ENCODE results near the gene OXA1L. TPM values are rescaled to one million over a fixed set of nuclear protein-coding genes. Genes with fewer than 3 reads are reported as not detected.

Gene OXA1L
- total RNA-seq, 1 donor from 2014 or later: 116 TPM

DNA sequence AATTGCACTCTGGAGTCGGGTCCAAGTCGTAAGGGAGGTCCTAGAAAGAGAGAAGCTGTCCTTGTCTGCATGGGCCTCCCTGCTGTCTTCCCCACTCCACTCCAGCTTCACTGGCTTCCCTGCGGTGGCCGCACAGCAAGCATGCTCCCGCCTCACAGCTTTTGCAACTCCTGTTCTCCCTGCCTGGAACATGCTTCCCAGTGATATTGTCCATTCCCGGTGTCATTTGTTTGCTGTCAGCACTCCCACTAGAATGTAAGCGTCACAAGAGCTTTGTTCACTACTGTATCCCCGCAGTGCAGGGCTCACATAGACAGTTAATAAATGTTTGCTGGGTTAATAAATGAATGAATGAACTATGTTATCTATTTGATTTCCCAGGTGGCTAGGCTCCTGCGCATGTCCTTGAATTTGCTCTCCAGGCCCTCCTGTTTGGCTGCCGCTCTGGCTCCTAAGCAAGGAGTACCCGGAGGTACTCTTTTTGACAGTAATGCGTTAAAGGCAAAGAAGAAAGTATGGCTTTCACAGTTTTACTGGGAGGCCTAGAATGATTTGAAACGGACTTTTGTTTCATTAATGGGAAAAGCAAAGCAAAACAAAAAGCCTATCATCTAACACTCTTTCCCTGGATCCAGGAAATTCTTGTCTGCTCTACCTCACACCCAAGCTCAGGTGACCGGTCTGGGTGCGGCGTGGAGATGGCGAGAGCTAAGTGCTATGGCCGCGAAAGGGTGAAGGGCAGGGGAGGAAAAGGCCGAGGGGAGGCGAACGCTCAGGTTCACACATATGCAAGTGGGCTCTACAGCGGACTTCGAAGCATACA, 54.9 kb downstream of the OXA1L start:
- H3K9ac ChIP-seq: no peak overlapping the region

DNA sequence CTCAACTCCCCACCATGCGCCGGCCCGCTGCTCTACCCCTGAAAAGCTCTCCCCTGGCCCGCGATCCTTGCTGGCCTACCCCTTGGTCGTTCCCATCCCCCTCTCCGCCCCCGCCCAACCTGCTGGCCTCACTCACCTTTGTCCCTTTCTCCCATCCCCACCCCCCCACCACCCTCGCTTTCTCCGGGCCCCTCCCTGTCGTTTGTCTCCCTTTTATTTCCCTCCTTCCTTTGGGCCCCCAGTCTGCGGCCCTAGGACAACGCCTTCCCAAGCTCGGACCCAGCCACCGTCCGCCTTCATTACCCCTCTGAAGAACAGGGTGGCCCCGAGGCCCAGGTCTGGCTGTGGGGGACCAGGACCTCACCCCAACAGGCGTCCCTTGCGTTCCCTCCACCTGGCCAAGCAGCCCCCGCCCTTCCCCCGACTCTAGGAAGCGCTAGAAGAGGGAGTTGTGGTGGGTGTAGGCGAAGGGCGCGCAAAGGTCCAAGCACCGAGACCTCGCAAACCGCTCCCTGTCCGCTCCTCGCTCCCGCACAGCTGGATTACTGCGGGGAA, 55.6 kb downstream of the OXA1L start:
- TF ChIP-seq EZH2 (IDR thresholded peaks at IDR 0.05) (no peak), EZH2phosphoT487 (IDR thresholded peaks at IDR 0.05) (peak; percentile 39)
- TF ChIP-seq, protein P1, sequence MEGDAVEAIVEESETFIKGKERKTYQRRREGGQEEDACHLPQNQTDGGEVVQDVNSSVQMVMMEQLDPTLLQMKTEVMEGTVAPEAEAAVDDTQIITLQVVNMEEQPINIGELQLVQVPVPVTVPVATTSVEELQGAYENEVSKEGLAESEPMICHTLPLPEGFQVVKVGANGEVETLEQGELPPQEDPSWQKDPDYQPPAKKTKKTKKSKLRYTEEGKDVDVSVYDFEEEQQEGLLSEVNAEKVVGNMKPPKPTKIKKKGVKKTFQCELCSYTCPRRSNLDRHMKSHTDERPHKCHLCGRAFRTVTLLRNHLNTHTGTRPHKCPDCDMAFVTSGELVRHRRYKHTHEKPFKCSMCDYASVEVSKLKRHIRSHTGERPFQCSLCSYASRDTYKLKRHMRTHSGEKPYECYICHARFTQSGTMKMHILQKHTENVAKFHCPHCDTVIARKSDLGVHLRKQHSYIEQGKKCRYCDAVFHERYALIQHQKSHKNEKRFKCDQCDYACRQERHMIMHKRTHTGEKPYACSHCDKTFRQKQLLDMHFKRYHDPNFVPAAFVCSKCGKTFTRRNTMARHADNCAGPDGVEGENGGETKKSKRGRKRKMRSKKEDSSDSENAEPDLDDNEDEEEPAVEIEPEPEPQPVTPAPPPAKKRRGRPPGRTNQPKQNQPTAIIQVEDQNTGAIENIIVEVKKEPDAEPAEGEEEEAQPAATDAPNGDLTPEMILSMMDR (IDR thresholded peaks at IDR 0.05): no peak
- no peaks in the 10 kb centered on the region for H3K9me3 ChIP-seq (ENCODE audit: low read depth)
- H3K27ac ChIP-seq: no peak overlapping the region
- H3K27ac Mint-ChIP-seq: no peak overlapping the region
- peak overlapping the region; percentile 86 for H3K4me2 ChIP-seq
- H3K9me3 Mint-ChIP-seq: no peaks in the 10 kb centered on the region
- no peak overlapping the region for H3K4me3 Mint-ChIP-seq
- peaks cover 13% of the 10 kb centered on the region for H3K27me3 Mint-ChIP-seq (ENCODE audit: insufficient read depth, low read depth)
- no peak overlapping the region for H3K9ac ChIP-seq
- no peaks in the 10 kb centered on the region for H4K20me1 ChIP-seq (ENCODE audit: low read depth)
- peak overlapping the region; percentile 86 for H2AFZ ChIP-seq (replicated peaks)
- H3K4me3 ChIP-seq: peak overlapping the region; percentile 57
- H3K27me3 ChIP-seq: peaks cover 52% of the 10 kb centered on the region
- peaks cover 48% of the 10 kb centered on the region for H3K4me1 Mint-ChIP-seq
- peaks cover 6% of the 10 kb centered on the region for H3K4me1 ChIP-seq
- no peaks in the 10 kb centered on the region for H3K36me3 Mint-ChIP-seq
- no peaks in the 10 kb centered on the region for H3K79me2 ChIP-seq (ENCODE audit: low read depth)
- peak; percentile 47 for DNase-seq (ENCODE audit: low spot score)
- peaks cover 51% of the 10 kb centered on the region for H3F3A ChIP-seq (ENCODE audit: low read depth)
- no peaks in the 10 kb centered on the region for H3K36me3 ChIP-seq

More for the DNA sequence above, 54.9 kb downstream of the OXA1L start:
- Histone ChIP-seq H3K27me3 (peaks cover 52% of the 10 kb centered on the region), H3F3A (ENCODE audit: low read depth) (peaks cover 51% of the 10 kb centered on the region), H3K4me2 (peak overlapping the region; percentile 86), H3K9me3 (ENCODE audit: low read depth) (no peaks in the 10 kb centered on the region), H3K36me3 (no peaks in the 10 kb centered on the region), H3K27ac (no peak overlapping the region), H3K4me3 (peak overlapping the region; percentile 57), H3K4me1 (peaks cover 6% of the 10 kb centered on the region), H4K20me1 (ENCODE audit: low read depth) (no peaks in the 10 kb centered on the region), H3K79me2 (ENCODE audit: low read depth) (no peaks in the 10 kb centered on the region), H2AFZ (replicated peaks) (no peak overlapping the region)
- peaks cover 48% of the 10 kb centered on the region for H3K4me1 Mint-ChIP-seq
- H3K27me3 Mint-ChIP-seq (ENCODE audit: insufficient read depth, low read depth): peaks cover 13% of the 10 kb centered on the region
- peak; percentile 6 for TF ChIP-seq EZH2phosphoT487 (IDR thresholded peaks at IDR 0.05)
- peak; percentile 56 for TF ChIP-seq EZH2 (IDR thresholded peaks at IDR 0.05)
- TF ChIP-seq, protein P1 (IDR thresholded peaks at IDR 0.05): no peak
- peak overlapping the region; percentile 11 for H3K4me3 Mint-ChIP-seq
- no peak overlapping the region for H3K27ac Mint-ChIP-seq
- no peaks in the 10 kb centered on the region for H3K9me3 Mint-ChIP-seq
- DNase-seq (ENCODE audit: low spot score): no peak
- H3K36me3 Mint-ChIP-seq: no peaks in the 10 kb centered on the region

Small RNA genes within 50 kb of the gene (small RNA-seq; reads per million reads assigned to genes)
- gene RF00588: not detected

Other genes starting within 250 kb of the OXA1L start
- 166 and 185 TPM in 2 replicates for gene DAD1, start 177.5 kb upstream of the OXA1L start, total RNA-seq (ENCODE audit: low replicate concordance)
- gene ABHD4, start 168.4 kb upstream of the OXA1L start, total RNA-seq (ENCODE audit: low replicate concordance): 9.3 and 13.3 TPM in 2 replicates
- gene OR6J1, start 122.3 kb upstream of the OXA1L start, total RNA-seq (ENCODE audit: low replicate concordance): not detected in 2 replicates
- 2.8 and 5.6 TPM in 2 replicates for gene SLC7A7, start 48.7 kb downstream of the OXA1L start, total RNA-seq (ENCODE audit: low replicate concordance)
- gene MRPL52, start 63.2 kb downstream of the OXA1L start, total RNA-seq (ENCODE audit: low replicate concordance): 28.1 and 71.5 TPM in 2 replicates
- gene MMP14, start 69.9 kb downstream of the OXA1L start, total RNA-seq (ENCODE audit: low replicate concordance): 15.1 and 25.2 TPM in 2 replicates
- gene LRP10, start 105.1 kb downstream of the OXA1L start, total RNA-seq (ENCODE audit: low replicate concordance): 0.92 and 4.2 TPM in 2 replicates
- 1.7 and 3.3 TPM in 2 replicates for gene REM2, start 116.5 kb downstream of the OXA1L start, total RNA-seq (ENCODE audit: low replicate concordance)
- gene RBM23, start 152.5 kb downstream of the OXA1L start, total RNA-seq (ENCODE audit: low replicate concordance): 139 and 170 TPM in 2 replicates
- gene PRMT5, start 162.7 kb downstream of the OXA1L start, total RNA-seq (ENCODE audit: low replicate concordance): 54.6 and 97.6 TPM in 2 replicates
- gene HAUS4, start 190.4 kb downstream of the OXA1L start, total RNA-seq (ENCODE audit: low replicate concordance): 93.3 and 103 TPM in 2 replicates
- 99.6 and 147 TPM in 2 replicates for gene AJUBA, start 215.9 kb downstream of the OXA1L start, total RNA-seq (ENCODE audit: low replicate concordance)
- 8.2 and 11.0 TPM in 2 replicates for gene C14orf93, start 243.5 kb downstream of the OXA1L start, total RNA-seq (ENCODE audit: low replicate concordance)

Measured in neural progenitor cell (in vitro differentiated cells).